Activated CD8-positive, alpha-beta memory T cell treated with anti-CD3 and anti-CD28 coated beads, Interleukin-2, amount 50 U/mL, for 48 hours (primary cell): Measurements from ENCODE around the gene RSBN1L.

Source experiments
- DNase-seq: peaks from one replicate; pipeline ENCODE4 v3.0.0-alpha.2; 2020

Gene RSBN1L

GRCh38 chr7:77811516-77812289 is 115.4 kb downstream of the RSBN1L start:
- DNase-seq: no peak

- DNase-seq: no peak
Measured at GRCh38 chr7:77812290-77812685, 116.0 kb downstream of the RSBN1L start.

GRCh38 chr7:77813180-77813579 is 116.9 kb downstream of the RSBN1L start:
- DNase-seq: no peak

- DNase-seq: no peak
Measured at GRCh38 chr7:77819021-77819420, 122.8 kb downstream of the RSBN1L start.

GRCh38 chr7:77820967-77821366 is 124.7 kb downstream of the RSBN1L start:
- no peak for DNase-seq

GRCh38 chr7:77822269-77822668 is 126.0 kb downstream of the RSBN1L start:
- DNase-seq: no peak

- no peak for DNase-seq
Measured at GRCh38 chr7:77823787-77824186, 127.5 kb downstream of the RSBN1L start.

GRCh38 chr7:77824636-77825035 is 128.4 kb downstream of the RSBN1L start:
- no peak for DNase-seq

- DNase-seq: no peak
Measured at GRCh38 chr7:77825131-77825530, 128.9 kb downstream of the RSBN1L start.

- no peak for DNase-seq
Measured at GRCh38 chr7:77826300-77826699, 130.0 kb downstream of the RSBN1L start.

GRCh38 chr7:77827999-77828398 is 131.7 kb downstream of the RSBN1L start:
- no peak for DNase-seq

GRCh38 chr7:77830649-77831355 is 134.5 kb downstream of the RSBN1L start:
- DNase-seq: no peak

- no peak for DNase-seq
Measured at GRCh38 chr7:77831481-77831880, 135.2 kb downstream of the RSBN1L start.

GRCh38 chr7:77831953-77832352 is 135.7 kb downstream of the RSBN1L start:
- DNase-seq: no peak
